Measurements from ENCODE around the gene FMNL3. TPM values are rescaled to one million over a fixed set of nuclear protein-coding genes. Genes with fewer than 3 reads are reported as not detected.

The FMNL3 gene
- total and polyA plus RNA-seq, 2 of the 13 experiments (the other 11 are each of a cell fraction or from before 2014, with no cell fraction given): 0.44 to 1.1 TPM

DNA sequence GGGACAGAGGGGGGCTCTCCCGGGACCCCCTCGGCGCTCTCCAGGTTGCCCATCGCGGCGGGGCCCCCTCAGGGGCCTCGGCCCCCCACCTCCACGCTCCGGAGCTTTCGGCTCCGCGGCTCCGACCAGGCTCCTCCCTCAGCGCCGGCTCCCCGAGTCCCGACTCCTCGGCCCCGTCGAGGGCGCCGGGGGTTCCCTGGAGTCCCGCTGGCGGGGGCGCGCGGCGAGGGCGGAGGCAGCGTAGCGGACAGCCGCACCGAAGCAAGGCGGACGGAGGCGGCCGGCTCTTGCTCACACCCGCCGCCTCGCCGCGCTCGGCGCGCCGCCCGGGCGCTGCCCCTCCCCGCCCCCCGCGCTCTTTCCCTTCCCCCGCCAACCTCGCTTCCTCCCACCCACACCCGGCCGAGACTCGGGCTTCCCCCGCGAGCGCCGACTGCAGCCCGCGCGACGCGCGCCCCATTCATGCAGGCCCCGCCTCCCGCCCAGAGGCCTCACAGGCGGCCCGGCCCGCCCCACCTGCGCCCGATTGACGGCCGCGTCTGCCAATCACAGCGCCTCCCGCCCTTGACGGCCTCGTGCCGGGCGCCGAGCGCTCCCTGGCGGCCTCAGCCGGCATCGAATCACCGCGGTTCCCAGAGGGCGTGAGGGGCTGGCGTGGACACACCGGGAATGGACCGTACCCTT, at the start of gene FMNL3 (continued):
- TF ChIP-seq, protein P1, sequence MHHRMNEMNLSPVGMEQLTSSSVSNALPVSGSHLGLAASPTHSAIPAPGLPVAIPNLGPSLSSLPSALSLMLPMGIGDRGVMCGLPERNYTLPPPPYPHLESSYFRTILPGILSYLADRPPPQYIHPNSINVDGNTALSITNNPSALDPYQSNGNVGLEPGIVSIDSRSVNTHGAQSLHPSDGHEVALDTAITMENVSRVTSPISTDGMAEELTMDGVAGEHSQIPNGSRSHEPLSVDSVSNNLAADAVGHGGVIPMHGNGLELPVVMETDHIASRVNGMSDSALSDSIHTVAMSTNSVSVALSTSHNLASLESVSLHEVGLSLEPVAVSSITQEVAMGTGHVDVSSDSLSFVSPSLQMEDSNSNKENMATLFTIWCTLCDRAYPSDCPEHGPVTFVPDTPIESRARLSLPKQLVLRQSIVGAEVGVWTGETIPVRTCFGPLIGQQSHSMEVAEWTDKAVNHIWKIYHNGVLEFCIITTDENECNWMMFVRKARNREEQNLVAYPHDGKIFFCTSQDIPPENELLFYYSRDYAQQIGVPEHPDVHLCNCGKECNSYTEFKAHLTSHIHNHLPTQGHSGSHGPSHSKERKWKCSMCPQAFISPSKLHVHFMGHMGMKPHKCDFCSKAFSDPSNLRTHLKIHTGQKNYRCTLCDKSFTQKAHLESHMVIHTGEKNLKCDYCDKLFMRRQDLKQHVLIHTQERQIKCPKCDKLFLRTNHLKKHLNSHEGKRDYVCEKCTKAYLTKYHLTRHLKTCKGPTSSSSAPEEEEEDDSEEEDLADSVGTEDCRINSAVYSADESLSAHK (CRISPR knock-in tag; IDR thresholded peaks at IDR 0.05; ENCODE audit: borderline replicate concordance): peak; percentile 76; the same call in 1 of the 2 replicates
- TF ChIP-seq ZNF782 (CRISPR knock-in tag; IDR thresholded peaks at IDR 0.05; ENCODE audit: borderline replicate concordance) (no peak), HMG20A (CRISPR knock-in tag; IDR thresholded peaks at IDR 0.05; ENCODE audit: borderline replicate concordance) (0 out of 2 replicates have a peak, but pooled peaks have one; percentile 35), YEATS4 (CRISPR knock-in tag; IDR thresholded peaks at IDR 0.05; ENCODE audit: borderline replicate concordance) (peak; percentile 65; the same call in 1 of the 2 replicates), ZNF326 (CRISPR knock-in tag; IDR thresholded peaks at IDR 0.05; ENCODE audit: borderline replicate concordance) (no peak), NFYC (CRISPR knock-in tag; IDR thresholded peaks at IDR 0.05) (peak; percentile 97), DPF2 (CRISPR knock-in tag; IDR thresholded peaks at IDR 0.05; ENCODE audit: borderline replicate concordance, low read depth) (no peak), SKI (IDR thresholded peaks at IDR 0.05; ENCODE audit: partially characterized antibody) (peak; percentile 14), ZNF781 (CRISPR knock-in tag; IDR thresholded peaks at IDR 0.05; ENCODE audit: borderline replicate concordance, not compliant biosample characterization) (peak; percentile 34), CSRNP2 (CRISPR knock-in tag; conservative IDR thresholded peaks at IDR 0.05; ENCODE audit: low read depth) (peak; percentile 50; the same call in 1 of the 2 replicates), NFAT5 (CRISPR knock-in tag; IDR thresholded peaks at IDR 0.05) (peak; percentile 94), ZSCAN29 (CRISPR knock-in tag; conservative IDR thresholded peaks at IDR 0.05) (no peak)
- TF ChIP-seq, protein P2, sequence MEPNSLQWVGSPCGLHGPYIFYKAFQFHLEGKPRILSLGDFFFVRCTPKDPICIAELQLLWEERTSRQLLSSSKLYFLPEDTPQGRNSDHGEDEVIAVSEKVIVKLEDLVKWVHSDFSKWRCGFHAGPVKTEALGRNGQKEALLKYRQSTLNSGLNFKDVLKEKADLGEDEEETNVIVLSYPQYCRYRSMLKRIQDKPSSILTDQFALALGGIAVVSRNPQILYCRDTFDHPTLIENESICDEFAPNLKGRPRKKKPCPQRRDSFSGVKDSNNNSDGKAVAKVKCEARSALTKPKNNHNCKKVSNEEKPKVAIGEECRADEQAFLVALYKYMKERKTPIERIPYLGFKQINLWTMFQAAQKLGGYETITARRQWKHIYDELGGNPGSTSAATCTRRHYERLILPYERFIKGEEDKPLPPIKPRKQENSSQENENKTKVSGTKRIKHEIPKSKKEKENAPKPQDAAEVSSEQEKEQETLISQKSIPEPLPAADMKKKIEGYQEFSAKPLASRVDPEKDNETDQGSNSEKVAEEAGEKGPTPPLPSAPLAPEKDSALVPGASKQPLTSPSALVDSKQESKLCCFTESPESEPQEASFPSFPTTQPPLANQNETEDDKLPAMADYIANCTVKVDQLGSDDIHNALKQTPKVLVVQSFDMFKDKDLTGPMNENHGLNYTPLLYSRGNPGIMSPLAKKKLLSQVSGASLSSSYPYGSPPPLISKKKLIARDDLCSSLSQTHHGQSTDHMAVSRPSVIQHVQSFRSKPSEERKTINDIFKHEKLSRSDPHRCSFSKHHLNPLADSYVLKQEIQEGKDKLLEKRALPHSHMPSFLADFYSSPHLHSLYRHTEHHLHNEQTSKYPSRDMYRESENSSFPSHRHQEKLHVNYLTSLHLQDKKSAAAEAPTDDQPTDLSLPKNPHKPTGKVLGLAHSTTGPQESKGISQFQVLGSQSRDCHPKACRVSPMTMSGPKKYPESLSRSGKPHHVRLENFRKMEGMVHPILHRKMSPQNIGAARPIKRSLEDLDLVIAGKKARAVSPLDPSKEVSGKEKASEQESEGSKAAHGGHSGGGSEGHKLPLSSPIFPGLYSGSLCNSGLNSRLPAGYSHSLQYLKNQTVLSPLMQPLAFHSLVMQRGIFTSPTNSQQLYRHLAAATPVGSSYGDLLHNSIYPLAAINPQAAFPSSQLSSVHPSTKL (CRISPR knock-in tag; IDR thresholded peaks at IDR 0.05): peak; percentile 48; the same call in 1 of the 2 replicates
- TF ChIP-seq, protein P3, sequence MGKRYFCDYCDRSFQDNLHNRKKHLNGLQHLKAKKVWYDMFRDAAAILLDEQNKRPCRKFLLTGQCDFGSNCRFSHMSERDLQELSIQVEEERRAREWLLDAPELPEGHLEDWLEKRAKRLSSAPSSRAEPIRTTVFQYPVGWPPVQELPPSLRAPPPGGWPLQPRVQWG (CRISPR knock-in tag; IDR thresholded peaks at IDR 0.05; ENCODE audit: borderline replicate concordance, low read depth): no peak
